Measurements from ENCODE around the gene GAS7. TPM values are rescaled to one million over a fixed set of nuclear protein-coding genes. Genes with fewer than 3 reads are reported as not detected.

GAS7 gene
- total RNA-seq, 6 donors from 2014 or later = 19.9 to 87.1 (median 41.5) TPM

DNA sequence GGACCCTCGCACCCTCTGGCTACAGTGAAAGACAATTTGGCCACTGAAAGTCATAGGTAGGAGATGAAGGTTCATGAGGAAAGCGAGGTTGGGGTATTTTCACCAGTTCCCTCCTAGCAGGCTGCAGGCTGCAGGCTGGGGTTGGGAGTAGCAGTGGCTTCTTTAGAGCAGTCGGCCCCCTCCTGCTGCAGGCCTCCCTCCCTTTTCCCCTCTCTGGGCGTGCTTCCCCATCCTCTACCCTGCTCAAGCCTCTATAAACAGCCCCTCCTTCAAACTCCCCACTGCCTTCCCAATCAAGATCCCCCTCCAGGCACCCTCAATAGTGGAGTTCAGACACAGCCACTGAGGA, 41.8 kb downstream of the GAS7 start:
- ATAC-seq (ENCODE audit: low FRiP score in 2 of 2) (no peak), DNase-seq (no peak)
- Histone ChIP-seq H3K27me3 (no peaks in the 10 kb centered on the region), H3K4me1 (peaks cover 5 to 18% (median 8%) of the 10 kb centered on the region in 4 donors), H3K36me3 (no peaks in the 10 kb centered on the region), H3K9me3 (no peaks in the 10 kb centered on the region), H3K27ac (peak overlapping the region; percentile 57 to 72 (median 68)), H3K4me3 (no peak overlapping the region)
- WGBS, 2 donors = 58 to 63% methylated on average over 4 of the region's 4 CpGs
- TF ChIP-seq CTCF (IDR thresholded peaks at IDR 0.05) (no peak), EP300 (IDR thresholded peaks at IDR 0.05) (no peak), POLR2A (IDR thresholded peaks at IDR 0.05) (no peak), POLR2AphosphoS5 (IDR thresholded peaks at IDR 0.05) (no peak)

GRCh38 chr17:10156077-10156435, 42.4 kb downstream of the GAS7 start:
- Histone ChIP-seq H3K27ac (peak overlapping the region; percentile 57 to 72 (median 68)), H3K4me1 (peaks cover 7 to 21% (median 9%) of the 10 kb centered on the region in 4 donors), H3K4me3 (no peak overlapping the region), H3K27me3 (no peaks in the 10 kb centered on the region), H3K36me3 (no peaks in the 10 kb centered on the region), H3K9me3 (no peaks in the 10 kb centered on the region)
- ATAC-seq (ENCODE audit: low FRiP score in 2 of 2) = no peak
- WGBS, 2 donors = 78 to 81% methylated on average over 4 of the region's 4 CpGs
- no peak for DNase-seq
- TF ChIP-seq EP300 (IDR thresholded peaks at IDR 0.05) (no peak), POLR2AphosphoS5 (IDR thresholded peaks at IDR 0.05) (no peak), POLR2A (IDR thresholded peaks at IDR 0.05) (no peak), CTCF (IDR thresholded peaks at IDR 0.05) (no peak)

- no peaks in the 10 kb centered on the region for H3K27me3 ChIP-seq
- no peaks in the 10 kb centered on the region for H3K9me3 ChIP-seq
- H3K4me3 ChIP-seq = no peak overlapping the region
- no peaks in the 10 kb centered on the region for H3K36me3 ChIP-seq
- peak overlapping the region in 1 of 4 donors; percentile 72 for H3K27ac ChIP-seq
- 72 to 79% methylated on average over 8 of the region's 8 CpGs for WGBS, 2 donors
- H3K4me1 ChIP-seq = peaks cover 8 to 26% (median 11%) of the 10 kb centered on the region in 4 donors
- no peak for DNase-seq
- TF ChIP-seq EP300 (IDR thresholded peaks at IDR 0.05) (no peak), POLR2AphosphoS5 (IDR thresholded peaks at IDR 0.05) (no peak), CTCF (IDR thresholded peaks at IDR 0.05) (no peak), POLR2A (IDR thresholded peaks at IDR 0.05) (no peak)
- ATAC-seq (ENCODE audit: low FRiP score in 2 of 2) = peak in 1 of 2 donors; percentile 16
Observed at GRCh38 chr17:10155371-10156076, 42.9 kb downstream of the GAS7 start.

DNA sequence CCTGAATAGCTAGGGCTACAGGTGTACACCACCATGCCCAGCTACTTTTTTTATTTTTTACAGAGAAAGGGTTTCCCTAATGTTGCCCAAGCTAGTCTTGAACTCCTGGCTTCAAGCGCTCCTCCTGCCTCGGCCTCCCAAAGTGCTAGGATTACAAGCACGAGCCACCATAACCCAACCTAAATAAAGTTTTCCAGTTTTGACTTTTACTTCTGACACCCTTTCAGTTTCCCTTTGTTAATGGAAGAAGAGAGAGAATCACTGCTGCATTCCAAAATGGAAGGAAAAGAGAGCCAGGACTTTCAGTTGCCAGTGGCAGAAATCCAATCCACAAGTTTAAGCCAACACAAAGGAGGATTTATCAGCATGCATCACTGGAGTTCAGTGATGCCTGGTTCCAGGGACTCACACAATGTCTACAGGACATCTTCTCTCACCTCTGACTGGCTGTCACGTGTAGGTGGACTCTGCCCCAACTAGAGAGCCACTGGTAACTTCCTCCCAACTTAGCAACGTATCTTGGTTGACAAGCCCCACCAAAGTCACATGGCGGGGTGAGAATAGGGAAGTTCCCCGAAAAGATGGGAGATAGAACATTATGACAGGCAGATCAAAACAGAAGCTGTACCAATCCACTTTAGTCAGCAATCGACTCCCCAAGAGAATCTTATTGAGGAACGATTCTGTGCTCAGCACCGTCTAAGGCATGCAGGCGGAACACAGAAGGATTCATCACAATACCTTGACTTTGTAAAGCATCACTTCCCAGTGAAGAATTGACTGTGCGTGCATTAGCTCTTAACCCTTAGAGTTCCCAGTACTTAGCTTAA, 46.5 kb downstream of the GAS7 start:
- Histone ChIP-seq H3K4me1 (peaks cover 10 to 27% (median 14%) of the 10 kb centered on the region in 4 donors), H3K27ac (peak overlapping the region in 2 of 4 donors; percentile 43 to 67), H3K27me3 (no peaks in the 10 kb centered on the region), H3K36me3 (no peaks in the 10 kb centered on the region), H3K4me3 (no peak overlapping the region), H3K9me3 (no peaks in the 10 kb centered on the region)
- 67 to 71% methylated on average over 12 of the region's 12 CpGs for WGBS, 2 donors
- DNase-seq (peak in 1 of 2 donors; percentile 80), ATAC-seq (ENCODE audit: low FRiP score in 2 of 2) (peak; percentile 59 to 65)
- TF ChIP-seq POLR2A (IDR thresholded peaks at IDR 0.05) = no peak
- peak; percentile 35 to 50 for TF ChIP-seq POLR2AphosphoS5 (IDR thresholded peaks at IDR 0.05)

- DNase-seq = peak in 1 of 2 donors; percentile 46
- no peak overlapping the region for H3K27ac ChIP-seq
Observed at GRCh38 chr17:10149573-10150399, 48.6 kb downstream of the GAS7 start.

More at GRCh38 chr17:10149573-10150399, 48.6 kb downstream of the GAS7 start:
- peak in 1 of 2 donors; percentile 75 for ATAC-seq (ENCODE audit: low FRiP score in 2 of 2)
- Histone ChIP-seq H3K27me3 (no peaks in the 10 kb centered on the region), H3K4me3 (no peak overlapping the region), H3K4me1 (peaks cover 5 to 16% (median 8%) of the 10 kb centered on the region in 4 donors), H3K36me3 (no peaks in the 10 kb centered on the region), H3K9me3 (no peaks in the 10 kb centered on the region)
- no peak for TF ChIP-seq CTCF (IDR thresholded peaks at IDR 0.05)
- peak; percentile 57 to 72 for TF ChIP-seq POLR2AphosphoS5 (IDR thresholded peaks at IDR 0.05)
- TF ChIP-seq EP300 (IDR thresholded peaks at IDR 0.05) = peak in 1 of 4 donors; percentile 54
- no peak for TF ChIP-seq POLR2A (IDR thresholded peaks at IDR 0.05)
- 60 to 64% methylated on average over 8 of the region's 8 CpGs for WGBS, 2 donors
